Endothelial cell of umbilical vein (primary cell): ENCODE measurements around the gene NLGN1. TPM values are rescaled to one million over a fixed set of nuclear protein-coding genes. Genes with fewer than 3 reads are reported as not detected.

Experiments
- BruUV-seq: library from RNA; stranded (reverse); fragments of 400-500 nt; replicated peaks from 2 replicates; lab custom pipeline; 2021; lab: Mats Ljungman, UMichigan
- CTCF ChIA-PET: fragments of 300-600, 350-600 bp; sonication (Branson Sonifier 250); formaldehyde crosslinking; loops from one replicate; lab custom pipeline; 2021; ENCODE audit warnings: antibody characterized with exemption, inconsistent platforms; lab: Charles Lee
- POLR2A ChIA-PET: fragments of 300-600, 350-600 bp; sonication (Branson Sonifier 250); formaldehyde crosslinking; loops from one replicate; lab custom pipeline; 2021; ENCODE audit warnings: antibody characterized with exemption, inconsistent platforms; lab: Charles Lee
- DNase-seq: peaks from one replicate; pipeline ENCODE4 v3.0.0-alpha.2; 2011; ENCODE audit warnings: low read depth, low spot score
- FAIRE-seq: peaks from 2 replicates; lab custom pipeline; 2011; peaks lifted over from hg19 to GRCh38; lab: Jason Lieb, UNC
- H2AFZ ChIP-seq: 2 replicates; pipeline ENCODE4 v1.6.0; 2012; ENCODE audit warnings: low read depth, low read length, control low read depth, inconsistent platforms
- H3K27ac ChIP-seq: 2 replicates; pipeline ENCODE4 v1.5.1; 2011; ENCODE audit warnings: low read depth, mild to moderate bottlenecking, control low read depth, low read length, moderate library complexity; ENCODE audit not compliant: insufficient read depth
- H3K27me3 ChIP-seq, 2 experiments: 2 replicates each; pipeline versions ENCODE4 v1.6.0 to v1.6.1; 2011; ENCODE audit warnings: low read length in 2 of 2, mixed read lengths in 1 of 2; ENCODE audit not compliant: control insufficient read depth in 2 of 2, insufficient read depth in 2 of 2
- H3K36me3 ChIP-seq, 2 experiments: 2 replicates in 1 of 2; 3 replicates in 1 of 2; pipeline ENCODE4 v1.5.1; 2011; ENCODE audit warnings: low read length in 2 of 2, mild to moderate bottlenecking in 1 of 2, moderate library complexity in 1 of 2; ENCODE audit not compliant: control insufficient read depth in 2 of 2, insufficient read depth in 2 of 2; ENCODE audit errors: extremely low read depth in 1 of 2
- H3K4me1 ChIP-seq: 3 replicates; pipeline ENCODE4 v1.5.1; 2011; ENCODE audit warnings: mild to moderate bottlenecking, low read length; ENCODE audit not compliant: control insufficient read depth, insufficient read depth; ENCODE audit errors: extremely low read depth
- H3K4me2 ChIP-seq: 2 replicates; pipeline ENCODE4 v1.6.1; 2011; ENCODE audit warnings: low read length, control low read depth, mixed read lengths; ENCODE audit not compliant: insufficient read depth
- H3K4me3 ChIP-seq, 3 experiments: fragments of 200-600 bp in 1 of 3; sonication (generic), shearing (Covaris generic) in 1 of 3; replicated peaks in 1 of 3; 2 replicates each; pipeline ENCODE4 v1.5.1; 2011 to 2016; ENCODE audit warnings: control low read depth in 3 of 3, low read length in 3 of 3, mild to moderate bottlenecking in 2 of 3, inconsistent platforms in 1 of 3, low read depth in 1 of 3, moderate library complexity in 1 of 3; ENCODE audit not compliant: insufficient read depth in 1 of 3
- H3K79me2 ChIP-seq: 2 replicates; pipeline ENCODE4 v1.6.0; 2012; ENCODE audit warnings: low read length, inconsistent platforms; ENCODE audit not compliant: control insufficient read depth, insufficient read depth
- H3K9ac ChIP-seq: replicated peaks from 2 replicates; pipeline ENCODE3; 2011; ENCODE audit warnings: low read length, control low read depth; ENCODE audit not compliant: insufficient read depth; ENCODE audit errors: extremely low read depth
- H3K9me1 ChIP-seq: replicated peaks from 3 replicates; pipeline ENCODE4 v1.6.0; 2011; ENCODE audit warnings: mild to moderate bottlenecking, low read length; ENCODE audit not compliant: control insufficient read depth, insufficient read depth; ENCODE audit errors: extremely low read depth
- H3K9me3 ChIP-seq: replicated peaks from 2 replicates; pipeline ENCODE4 v1.5.1; 2012; ENCODE audit warnings: low read length, inconsistent platforms; ENCODE audit not compliant: control insufficient read depth, insufficient read depth
- H4K20me1 ChIP-seq: replicated peaks from 2 replicates; pipeline ENCODE3; 2011; ENCODE audit warnings: mild to moderate bottlenecking, low read length; ENCODE audit not compliant: control insufficient read depth, insufficient read depth; ENCODE audit errors: extremely low read depth
- CTCF ChIP-seq, 2 donors: IDR thresholded peaks; 1 replicate in 1 of 2; 2 replicates in 1 of 2; pipeline ENCODE4 v1.5.1; 2011; ENCODE audit warnings: low read length in 2 of 2, mild to moderate bottlenecking in 2 of 2, moderate library complexity in 2 of 2, control low read depth in 1 of 2, inconsistent platforms in 1 of 2, low read depth in 1 of 2; ENCODE audit not compliant: insufficient read depth in 1 of 2; ENCODE audit errors: extremely low read depth in 1 of 2
- EZH2 ChIP-seq: IDR thresholded peaks from 2 replicates; pipeline ENCODE4 v1.6.1; 2012; ENCODE audit warnings: borderline replicate concordance, low read depth, mild to moderate bottlenecking, moderate library complexity, low read length, inconsistent platforms; ENCODE audit not compliant: severe bottlenecking
- FOS ChIP-seq: IDR thresholded peaks from 2 replicates; pipeline ENCODE4 v1.6.1; 2011; ENCODE audit warnings: mild to moderate bottlenecking, low read length, moderate library complexity, borderline replicate concordance; ENCODE audit not compliant: insufficient read depth
- GATA2 ChIP-seq: IDR thresholded peaks from 2 replicates; pipeline ENCODE4 v1.7.0; 2011; ENCODE audit warnings: low read depth, mild to moderate bottlenecking, moderate library complexity, mixed read lengths, low read length; ENCODE audit not compliant: insufficient read length, insufficient read depth
- JUN ChIP-seq: IDR thresholded peaks from 2 replicates; pipeline ENCODE4 v1.6.1; 2011; ENCODE audit warnings: borderline replicate concordance, low read depth; ENCODE audit not compliant: insufficient read length, insufficient read depth
- MYC ChIP-seq: IDR thresholded peaks from one replicate; pipeline ENCODE4 v1.6.1; 2011; ENCODE audit warnings: mild to moderate bottlenecking, low read depth, low read length
- POLR2A ChIP-seq: IDR thresholded peaks from 2 replicates; pipeline ENCODE4 v1.6.1; 2012; ENCODE audit warnings: low read depth, mild to moderate bottlenecking, control low read depth, low read length
- POLR2AphosphoS5 ChIP-seq: IDR thresholded peaks from 2 replicates; pipeline ENCODE4 v1.6.1; 2012; ENCODE audit warnings: low read depth, mild to moderate bottlenecking, control low read depth, low read length, moderate library complexity; ENCODE audit not compliant: insufficient read depth
- dilution Hi-C: fragments of 300-500 bp; cut with MboI; formaldehyde crosslinking; loops from one replicate; pipeline ENCODE4 v1.15.0; 2019; ENCODE audit warnings: low sequenced_read_pairs; ENCODE audit not compliant: extremely low pct_ligation_motif_present
- intact Hi-C: fragments of 100-400 bp; cut with micrococcal nuclease; formaldehyde crosslinking; loops from one replicate; pipeline ENCODE4 v1.10.0; 2022
- polyA plus RNA-seq, 4 experiments: library from polyadenylated mRNA; depleted of rRNA in 3 of 4; stranded (reverse) in 3 of 4; unstranded in 1 of 4; fragments of >200 nt; gene quantifications; 2 replicates each; pipeline versions ENCODE4 v1.2.1 to v1.2.3, GENCODE V29; 2011 to 2012; ENCODE audit warnings: missing spikeins in 1 of 4
- total RNA-seq: library from RNA; stranded (reverse); gene quantifications from 2 replicates; pipeline ENCODE4 v1.2.3, GENCODE V29; 2021
- TF ChIP-seq, protein P1 (sequence below): IDR thresholded peaks from 2 replicates; pipeline ENCODE4 v1.6.1; 2011; ENCODE audit not compliant: insufficient read depth, insufficient read length

The NLGN1 gene
- total and polyA plus RNA-seq, 2 donors (not counting 3 experiments of a cell fraction or from before 2014, with no cell fraction given), result 7.9 to 16.3 TPM

- H3K4me3 ChIP-seq, result no peak overlapping the region
- H4K20me1 ChIP-seq, result no peaks in the 10 kb centered on the region
- H3K79me2 ChIP-seq, result no peaks in the 10 kb centered on the region
- FAIRE-seq (no peak), DNase-seq (no peak)
- ChIA-PET CTCF (no interaction called here), POLR2A (no interaction called here)
- no peaks in the 10 kb centered on the region for H3K27me3 ChIP-seq
- H3K36me3 ChIP-seq, result no peaks in the 10 kb centered on the region
- intact Hi-C loops (no loop called here), dilution Hi-C loops (no loop called here)
- no TSS peak for BruUV-seq
- no peaks in the 10 kb centered on the region for H3K9me1 ChIP-seq
- H3K4me2 ChIP-seq, result no peak overlapping the region
- H3K9me3 ChIP-seq, result no peaks in the 10 kb centered on the region
- no peaks in the 10 kb centered on the region for H3K4me1 ChIP-seq
- H3K27ac ChIP-seq, result no peak overlapping the region
- H3K9ac ChIP-seq, result no peak overlapping the region
- TF ChIP-seq EZH2 (no peak), GATA2 (no peak), JUN (no peak)
- TF ChIP-seq, protein P1, sequence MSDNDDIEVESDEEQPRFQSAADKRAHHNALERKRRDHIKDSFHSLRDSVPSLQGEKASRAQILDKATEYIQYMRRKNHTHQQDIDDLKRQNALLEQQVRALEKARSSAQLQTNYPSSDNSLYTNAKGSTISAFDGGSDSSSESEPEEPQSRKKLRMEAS, result no peak
- H2AFZ ChIP-seq, result no peak overlapping the region
Measured at GRCh38 chr3:174318181-174318580, 920.6 kb downstream of the NLGN1 start.

- FAIRE-seq, result no peak
- Histone ChIP-seq H2AFZ (no peak overlapping the region), H3K79me2 (no peaks in the 10 kb centered on the region), H3K36me3 (no peaks in the 10 kb centered on the region), H4K20me1 (no peaks in the 10 kb centered on the region), H3K9me1 (no peaks in the 10 kb centered on the region), H3K4me2 (no peak overlapping the region), H3K27ac (no peak overlapping the region), H3K9ac (no peak overlapping the region), H3K4me1 (no peaks in the 10 kb centered on the region), H3K27me3 (no peaks in the 10 kb centered on the region), H3K4me3 (no peak overlapping the region), H3K9me3 (no peaks in the 10 kb centered on the region)
- dilution Hi-C loops (no loop called here), intact Hi-C loops (no loop called here)
- POLR2A ChIA-PET, result no interaction called here
- no peak for DNase-seq
- TF ChIP-seq POLR2A (no peak), POLR2AphosphoS5 (no peak), FOS (no peak), EZH2 (no peak), GATA2 (no peak), MYC (no peak), JUN (no peak), CTCF (IDR thresholded peaks at IDR 0.05; ENCODE audit: extremely low read depth in 1 of 2, insufficient read depth in 1 of 2, low read depth in 1 of 2, low read length in 2 of 2) (no peak)
- TF ChIP-seq, protein P1, result no peak
- CTCF ChIA-PET, result interaction anchor here (0.9 kb wide), 1 partner anchor 9 kb away, joined by 3 read pairs; no protein-coding TSS in a partner anchor
- BruUV-seq, result no TSS peak
Measured at GRCh38 chr3:174321548-174321947, 924.0 kb downstream of the NLGN1 start.
